ENCODE results near the gene CHST11.
"Not testable (repeated sequence)": the region's sequence is repeated elsewhere in the genome, so short reads cannot be mapped to it uniquely, and the experiment has no call there.

CHST11 gene

GRCh38 chr12:104526320-104526719 is 69.6 kb downstream of the CHST11 start:
- DNase-seq (ENCODE audit: low spot score), result no peak

GRCh38 chr12:104526751-104527150 is 70.0 kb downstream of the CHST11 start:
- no peak for DNase-seq (ENCODE audit: low spot score)

DNA sequence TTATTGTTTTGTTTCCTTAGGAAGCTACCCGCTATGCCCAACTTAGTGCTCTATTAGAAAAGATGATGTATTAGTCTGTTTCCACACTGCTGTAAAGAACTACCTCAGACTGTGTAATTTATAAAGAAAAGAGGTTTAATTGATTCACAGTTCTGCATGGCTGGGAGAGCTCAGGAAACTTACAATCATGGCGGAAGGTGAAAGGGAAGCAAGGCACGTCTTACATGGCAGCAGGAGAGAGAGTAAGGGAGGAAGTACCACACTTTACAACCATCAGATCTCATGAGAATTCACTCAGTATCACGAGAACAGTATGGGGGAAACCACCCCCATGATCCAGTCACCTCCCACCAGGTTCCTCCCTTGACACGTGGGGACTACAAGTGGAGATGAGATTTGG is 70.9 kb downstream of the CHST11 start:
- DNase-seq (ENCODE audit: low spot score), result not testable (repeated sequence)

- DNase-seq (ENCODE audit: low spot score), result no peak
Observed at GRCh38 chr12:104529130-104529874, 72.6 kb downstream of the CHST11 start.

DNA sequence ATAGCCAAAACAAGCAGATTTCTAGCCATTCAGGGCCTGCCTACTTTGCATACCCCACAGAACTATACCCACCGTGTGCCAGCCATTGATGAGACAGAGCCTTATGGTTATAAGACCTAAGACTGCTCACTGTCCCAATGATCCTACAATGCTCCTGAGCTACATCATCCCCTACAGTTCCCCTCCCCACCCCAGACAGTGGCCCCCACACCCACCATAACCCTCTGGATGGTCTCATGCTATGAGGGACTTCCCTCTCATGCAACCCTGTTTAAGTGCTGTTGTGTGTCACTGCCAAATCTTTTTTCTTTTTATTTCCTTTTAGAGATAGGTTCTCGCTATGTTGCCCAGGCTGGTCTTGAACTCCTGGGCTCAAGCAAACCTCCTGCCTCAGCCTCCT is 75.9 kb downstream of the CHST11 start:
- DNase-seq (ENCODE audit: low spot score), result no peak

DNA sequence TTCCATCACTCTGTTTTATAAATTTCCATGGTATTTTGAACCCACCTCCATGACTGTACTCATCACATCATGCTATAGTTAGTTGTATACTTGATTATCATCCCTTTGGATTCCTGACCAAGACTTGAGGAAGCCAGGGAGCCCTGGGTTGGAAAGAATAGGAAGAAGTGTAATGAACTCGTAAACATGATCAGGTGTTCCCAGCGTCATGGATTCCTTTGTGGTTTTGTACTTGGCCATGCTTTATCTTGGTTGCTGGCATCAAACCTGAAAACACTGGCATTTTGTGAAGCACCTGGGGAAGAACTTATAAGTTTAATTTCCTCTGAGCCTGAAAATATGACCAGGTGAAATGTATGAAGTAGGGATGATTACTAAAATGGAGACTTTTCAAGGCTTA is 76.4 kb downstream of the CHST11 start:
- DNase-seq (ENCODE audit: low spot score), result peak; percentile 31

DNA sequence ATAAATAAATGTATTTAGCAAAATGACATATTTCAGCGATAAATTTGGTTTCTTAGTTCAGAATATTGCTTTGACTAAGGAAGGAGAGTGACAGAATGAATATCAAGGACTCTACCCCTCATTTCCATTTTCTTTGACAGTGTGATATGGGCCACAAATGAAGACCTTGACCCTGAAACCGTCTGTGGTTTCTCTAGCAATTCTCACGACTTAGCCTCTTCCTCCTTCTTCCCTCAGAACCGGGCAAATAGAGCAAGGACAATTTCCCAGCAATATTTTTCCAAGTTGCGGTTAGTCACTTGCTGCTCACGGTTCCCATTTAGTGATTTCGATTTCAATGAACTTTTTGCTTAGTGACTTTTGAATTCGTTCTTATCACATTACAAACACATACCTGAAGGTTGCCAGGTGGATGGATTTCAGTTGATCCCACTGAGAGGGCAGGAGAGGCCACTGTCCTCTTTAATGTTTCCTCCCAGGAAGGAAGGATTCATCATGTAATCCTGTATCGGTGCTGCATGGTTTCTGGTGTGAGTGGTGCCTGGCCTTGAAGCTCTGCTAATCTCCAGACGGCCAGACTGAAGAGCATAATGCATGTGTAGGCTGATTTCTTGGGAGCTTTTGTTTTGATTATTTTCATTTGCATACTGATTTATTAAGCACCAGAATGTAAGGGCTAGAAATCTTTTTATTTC is 77.6 kb downstream of the CHST11 start:
- no peak for DNase-seq (ENCODE audit: low spot score)

GRCh38 chr12:104534857-104535248 is 78.1 kb downstream of the CHST11 start:
- DNase-seq (ENCODE audit: low spot score), result no peak

- no peak for DNase-seq (ENCODE audit: low spot score)
Observed at GRCh38 chr12:104535369-104535768, 78.6 kb downstream of the CHST11 start.

GRCh38 chr12:104536841-104537240 is 80.1 kb downstream of the CHST11 start:
- DNase-seq (ENCODE audit: low spot score), result no peak

DNA sequence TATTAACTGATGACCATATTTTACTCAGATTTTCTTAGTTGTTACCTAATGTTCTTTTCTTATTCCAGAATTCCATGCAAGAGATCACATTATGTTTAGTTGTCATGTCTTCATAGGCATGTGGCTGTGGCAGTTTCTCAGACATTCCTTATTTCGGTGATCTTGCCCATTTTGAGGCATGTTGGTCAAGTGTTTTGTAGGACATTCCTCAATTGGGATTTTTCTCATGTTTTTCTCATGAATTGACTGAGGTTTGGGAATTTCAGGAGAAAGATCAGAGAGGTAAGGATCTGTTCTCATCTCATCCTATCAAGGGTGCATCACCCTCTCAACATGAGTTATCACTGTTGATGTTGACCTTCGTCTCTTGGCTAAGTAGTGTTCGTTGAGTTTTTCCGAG is 81.3 kb downstream of the CHST11 start:
- DNase-seq (ENCODE audit: low spot score), result no peak

DNA sequence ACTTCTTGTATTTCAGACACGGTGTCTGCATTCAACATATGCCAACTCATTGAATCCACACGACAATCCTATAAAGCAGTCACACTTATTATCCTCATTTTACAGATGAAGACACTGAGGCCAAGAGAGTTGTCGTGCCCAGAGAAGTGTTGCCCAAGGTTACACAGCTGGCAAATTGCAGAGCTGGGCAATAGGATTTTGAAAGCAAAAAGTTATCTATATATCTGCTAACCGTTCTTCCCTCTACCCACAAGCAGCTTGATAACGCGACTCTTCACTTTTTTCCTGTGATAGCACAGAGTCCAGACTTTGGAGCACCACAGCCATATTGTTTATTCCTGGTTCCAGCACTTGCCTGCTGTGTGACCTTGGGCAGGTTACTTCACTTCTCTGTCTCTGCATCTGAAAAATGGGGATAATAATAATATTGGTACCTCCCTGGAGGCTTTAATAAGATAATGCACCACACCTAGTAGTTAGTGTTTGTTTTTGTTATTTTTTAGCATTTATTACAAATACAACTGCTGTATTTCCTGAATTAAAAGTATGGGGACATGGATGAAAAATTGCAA is 82.2 kb downstream of the CHST11 start:
- no peak for DNase-seq (ENCODE audit: low spot score)

DNA sequence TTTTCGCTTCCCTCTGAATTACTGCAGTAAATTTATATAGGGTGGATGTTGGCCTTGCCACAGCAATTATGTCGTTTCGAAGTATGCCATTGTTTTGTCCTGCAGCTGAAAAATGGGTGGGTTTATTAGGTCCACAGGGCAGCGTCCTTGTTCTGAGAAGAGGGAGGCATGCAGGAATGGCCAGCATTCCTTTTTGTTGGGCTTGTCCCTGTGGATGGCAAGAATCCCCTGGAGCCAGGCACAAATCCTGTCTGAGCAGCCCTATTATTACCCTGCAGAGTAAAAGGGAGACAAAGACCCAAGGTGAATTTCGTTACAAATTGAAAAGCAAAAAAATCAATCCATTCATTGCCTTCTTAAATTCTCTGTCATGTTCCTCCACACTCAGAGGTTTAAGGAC is 88.1 kb downstream of the CHST11 start:
- DNase-seq (ENCODE audit: low spot score), result no peak

DNA sequence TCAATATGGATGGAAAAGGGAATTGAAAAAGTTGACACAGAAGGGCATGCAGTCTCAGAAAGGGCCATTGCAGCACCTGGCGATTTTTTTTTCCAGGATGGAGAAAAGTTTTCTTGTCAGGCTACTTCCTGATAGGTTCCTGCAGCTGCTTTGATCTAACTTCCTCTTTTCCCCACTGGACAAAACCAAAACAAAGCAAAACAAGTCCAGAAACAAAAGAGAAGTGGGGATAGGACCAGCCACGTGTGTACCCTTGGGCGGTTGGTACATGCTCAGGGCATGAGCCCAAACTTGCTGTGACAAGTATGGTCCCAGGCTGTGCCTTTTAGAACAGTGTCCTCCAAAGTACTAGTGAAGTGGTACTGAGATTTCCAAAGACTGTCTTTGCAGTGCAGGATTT is 89.8 kb downstream of the CHST11 start:
- no peak for DNase-seq (ENCODE audit: low spot score)

GRCh38 chr12:104547235-104547634 is 90.5 kb downstream of the CHST11 start:
- no peak for DNase-seq (ENCODE audit: low spot score)

- DNase-seq (ENCODE audit: low spot score), result no peak
Observed at GRCh38 chr12:104549815-104550480, 93.2 kb downstream of the CHST11 start.

DNA sequence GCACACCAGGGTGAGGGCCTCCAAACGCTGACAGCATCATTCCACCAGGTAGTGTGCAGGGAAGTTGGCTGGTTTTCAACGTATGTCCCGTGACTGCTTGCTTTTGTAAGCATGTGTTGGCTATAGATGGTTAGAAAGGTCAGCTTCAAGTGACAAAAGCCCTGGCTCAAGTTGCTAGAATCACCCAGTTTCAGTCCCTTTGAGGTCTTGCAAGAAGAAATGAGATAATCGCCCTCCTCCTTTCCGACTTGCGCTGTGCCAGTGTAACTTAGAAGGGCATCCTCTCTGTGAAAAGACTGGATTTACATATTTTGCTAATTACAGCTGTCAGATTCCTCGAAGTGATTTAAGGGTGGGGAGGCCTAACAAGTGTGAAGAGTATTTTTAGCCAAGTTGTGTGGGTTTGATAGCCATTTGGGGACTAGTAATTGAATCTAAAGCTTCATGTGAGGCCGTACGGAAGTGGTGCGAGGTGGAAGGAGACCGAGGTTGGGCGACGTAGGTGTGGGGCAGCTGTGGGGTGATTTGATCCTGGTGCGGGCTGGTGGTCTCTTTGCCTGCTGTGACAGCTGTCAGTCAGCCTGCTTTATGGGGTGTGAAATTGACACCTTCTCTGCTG is 94.7 kb downstream of the CHST11 start:
- DNase-seq (ENCODE audit: low spot score), result no peak

GRCh38 chr12:104553421-104553820 is 96.7 kb downstream of the CHST11 start:
- no peak for DNase-seq (ENCODE audit: low spot score)

DNA sequence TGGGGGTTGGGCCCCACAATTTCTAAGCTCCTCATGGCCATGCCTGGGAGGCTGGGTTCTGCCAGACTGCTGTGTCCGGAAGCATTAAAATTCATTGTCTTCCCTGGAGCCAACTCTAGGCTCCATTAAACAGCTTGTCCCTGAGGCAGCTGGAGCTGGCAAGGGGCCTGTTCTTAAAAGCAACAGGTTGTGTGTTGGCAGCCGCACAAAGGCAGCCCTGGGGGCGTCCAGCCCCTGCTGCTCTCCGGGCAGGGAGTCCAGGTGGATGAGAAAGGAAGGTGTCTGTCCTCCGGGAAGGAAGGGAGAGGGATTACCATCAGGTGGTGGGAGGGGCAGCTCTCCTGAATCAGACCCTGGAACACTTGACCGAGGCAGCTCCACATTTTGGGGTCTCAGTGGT is 98.9 kb downstream of the CHST11 start:
- no peak for DNase-seq (ENCODE audit: low spot score)

DNA sequence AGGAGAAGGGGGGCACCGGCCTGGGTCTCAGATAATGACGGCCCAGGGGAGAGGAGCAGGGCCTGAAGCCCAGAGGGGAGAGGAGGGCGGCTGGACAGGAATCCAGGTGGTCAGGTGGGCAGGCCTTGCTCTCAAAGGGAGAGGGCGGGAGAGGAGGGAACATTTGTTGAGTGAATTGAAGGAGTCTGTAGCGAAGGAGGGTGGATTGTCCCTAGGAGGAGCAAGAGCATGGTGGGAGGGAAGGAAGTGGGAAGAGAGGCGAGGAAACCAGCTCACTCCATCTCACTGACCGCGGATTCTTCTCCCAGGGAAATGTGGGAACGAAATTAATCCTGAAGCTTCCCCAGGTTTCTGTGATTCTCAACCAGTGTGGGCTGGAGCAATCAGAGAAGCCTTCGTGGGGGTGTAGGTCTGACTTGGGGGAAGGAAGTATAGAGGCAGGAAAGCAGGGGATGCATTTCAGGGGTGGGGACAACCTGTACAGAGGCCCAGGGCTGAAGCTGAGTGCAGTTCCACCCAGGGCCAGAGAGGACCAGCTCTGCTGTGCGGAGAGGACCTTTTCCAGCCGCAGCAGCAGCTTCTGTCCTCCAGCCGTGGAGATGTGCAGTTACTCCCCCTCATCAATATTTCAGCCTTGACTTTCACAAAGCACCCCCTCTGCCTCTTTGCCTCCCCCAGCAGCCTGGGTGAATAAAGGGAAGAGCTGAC is 100.9 kb downstream of the CHST11 start:
- DNase-seq (ENCODE audit: low spot score), result no peak

GRCh38 chr12:104560881-104561280 is 104.1 kb downstream of the CHST11 start:
- no peak for DNase-seq (ENCODE audit: low spot score)

GRCh38 chr12:104562763-104563162 is 106.0 kb downstream of the CHST11 start:
- DNase-seq (ENCODE audit: low spot score), result no peak

All from LoVo (cell line).